NCI-H446 treated with DMSO at 0.1 percent for 48 hours (cell line): Measurements from ENCODE around the gene MYL9.

ENCODE experiments used
- DNase-seq: peaks from one replicate; lab custom pipeline; 2025; lab: John Stamatoyannopoulos, UW

The MYL9 gene

GRCh38 chr20:36582821-36583220 is 41.5 kb downstream of the MYL9 start:
- DNase-seq: no peak

- no peak for DNase-seq
Measured at GRCh38 chr20:36584018-36584481, 42.7 kb downstream of the MYL9 start.

GRCh38 chr20:36585410-36586125 is 44.2 kb downstream of the MYL9 start:
- no peak for DNase-seq

- no peak for DNase-seq
Measured at GRCh38 chr20:36587388-36588070, 46.2 kb downstream of the MYL9 start.

GRCh38 chr20:36591281-36591680 is 50.0 kb downstream of the MYL9 start:
- DNase-seq: peak; percentile 49

- DNase-seq: peak; percentile 9
Measured at GRCh38 chr20:36591854-36592641, 50.7 kb downstream of the MYL9 start.

- no peak for DNase-seq
Measured at GRCh38 chr20:36593347-36593929, 52.1 kb downstream of the MYL9 start.

GRCh38 chr20:36599912-36600345 is 58.6 kb downstream of the MYL9 start:
- no peak for DNase-seq
